ENCODE data around the gene FOXP1.

DNA sequence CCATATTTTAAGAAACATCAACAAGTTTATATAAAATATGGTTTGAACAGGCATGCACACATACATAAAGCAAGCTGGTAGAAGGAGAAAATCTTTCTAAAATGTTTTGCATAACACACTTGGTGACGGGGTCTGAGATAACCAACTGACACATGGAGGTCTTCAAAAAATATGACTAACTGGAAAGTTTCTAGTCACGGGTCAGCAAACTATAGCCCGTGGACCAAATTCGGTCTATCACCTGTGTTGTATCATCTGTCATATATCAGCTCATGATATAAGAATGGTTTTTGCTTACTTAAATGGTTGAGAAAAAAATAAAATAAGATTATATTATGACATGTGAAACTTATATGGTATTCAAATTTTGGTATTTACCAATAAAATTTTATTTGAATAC, 465.1 kb downstream of the FOXP1 start:
- TF ChIP-seq, protein P1, sequence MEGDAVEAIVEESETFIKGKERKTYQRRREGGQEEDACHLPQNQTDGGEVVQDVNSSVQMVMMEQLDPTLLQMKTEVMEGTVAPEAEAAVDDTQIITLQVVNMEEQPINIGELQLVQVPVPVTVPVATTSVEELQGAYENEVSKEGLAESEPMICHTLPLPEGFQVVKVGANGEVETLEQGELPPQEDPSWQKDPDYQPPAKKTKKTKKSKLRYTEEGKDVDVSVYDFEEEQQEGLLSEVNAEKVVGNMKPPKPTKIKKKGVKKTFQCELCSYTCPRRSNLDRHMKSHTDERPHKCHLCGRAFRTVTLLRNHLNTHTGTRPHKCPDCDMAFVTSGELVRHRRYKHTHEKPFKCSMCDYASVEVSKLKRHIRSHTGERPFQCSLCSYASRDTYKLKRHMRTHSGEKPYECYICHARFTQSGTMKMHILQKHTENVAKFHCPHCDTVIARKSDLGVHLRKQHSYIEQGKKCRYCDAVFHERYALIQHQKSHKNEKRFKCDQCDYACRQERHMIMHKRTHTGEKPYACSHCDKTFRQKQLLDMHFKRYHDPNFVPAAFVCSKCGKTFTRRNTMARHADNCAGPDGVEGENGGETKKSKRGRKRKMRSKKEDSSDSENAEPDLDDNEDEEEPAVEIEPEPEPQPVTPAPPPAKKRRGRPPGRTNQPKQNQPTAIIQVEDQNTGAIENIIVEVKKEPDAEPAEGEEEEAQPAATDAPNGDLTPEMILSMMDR (IDR thresholded peaks at IDR 0.05) = no peak
- TF ChIP-seq POLR2A (IDR thresholded peaks at IDR 0.05) = no peak
